GM12864 (cell line): Measurements from ENCODE around the gene CAMK4.
"Not testable (repeated sequence)": the region's sequence is repeated elsewhere in the genome, so short reads cannot be mapped to it uniquely, and the experiment has no call there.

Experiments used
- DNase-seq: peaks from one replicate; pipeline ENCODE4 v3.0.0-alpha.2; 2011; ENCODE audit warnings: low read depth
- H3K4me3 ChIP-seq: 2 replicates; pipeline ENCODE4 v1.5.1; 2011; ENCODE audit warnings: mild to moderate bottlenecking, low read depth, low read length, control low read depth
- TF ChIP-seq, protein P1 (sequence below): IDR thresholded peaks from 2 replicates; pipeline ENCODE4 v1.5.1; 2011; ENCODE audit warnings: low read depth, mild to moderate bottlenecking, moderate library complexity, low read length, control low read depth, inconsistent platforms; ENCODE audit errors: missing control alignments

Gene CAMK4

DNA sequence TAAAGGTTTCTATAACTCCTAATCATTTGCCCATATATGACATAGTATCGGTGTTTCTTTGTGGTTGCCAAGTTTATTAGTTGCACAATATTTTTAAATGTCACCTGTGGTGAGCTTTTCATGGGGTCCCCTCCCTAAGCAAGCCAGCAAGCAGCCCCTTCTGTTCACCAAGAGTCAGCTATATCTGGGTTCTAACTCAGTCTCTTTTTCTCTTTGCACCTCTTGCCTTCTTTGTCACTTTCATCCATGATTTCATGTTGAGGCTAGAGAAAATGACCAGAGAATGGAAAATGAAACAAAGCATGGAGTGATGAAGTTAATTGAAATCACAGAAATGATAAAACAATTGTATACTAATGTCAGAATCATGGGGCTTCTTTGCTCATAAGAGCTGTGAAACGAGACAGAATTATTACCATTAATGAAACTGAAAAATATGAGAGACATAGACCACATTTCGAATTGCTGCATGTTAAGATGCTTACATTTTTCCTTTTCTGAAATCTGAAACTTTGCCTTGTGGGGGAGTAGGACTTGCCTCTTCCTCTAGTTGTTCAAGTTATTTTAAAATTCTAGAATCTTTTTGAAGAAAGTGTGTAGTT is 75.7 kb downstream of the CAMK4 start:
- no peak for DNase-seq
- TF ChIP-seq, protein P1, sequence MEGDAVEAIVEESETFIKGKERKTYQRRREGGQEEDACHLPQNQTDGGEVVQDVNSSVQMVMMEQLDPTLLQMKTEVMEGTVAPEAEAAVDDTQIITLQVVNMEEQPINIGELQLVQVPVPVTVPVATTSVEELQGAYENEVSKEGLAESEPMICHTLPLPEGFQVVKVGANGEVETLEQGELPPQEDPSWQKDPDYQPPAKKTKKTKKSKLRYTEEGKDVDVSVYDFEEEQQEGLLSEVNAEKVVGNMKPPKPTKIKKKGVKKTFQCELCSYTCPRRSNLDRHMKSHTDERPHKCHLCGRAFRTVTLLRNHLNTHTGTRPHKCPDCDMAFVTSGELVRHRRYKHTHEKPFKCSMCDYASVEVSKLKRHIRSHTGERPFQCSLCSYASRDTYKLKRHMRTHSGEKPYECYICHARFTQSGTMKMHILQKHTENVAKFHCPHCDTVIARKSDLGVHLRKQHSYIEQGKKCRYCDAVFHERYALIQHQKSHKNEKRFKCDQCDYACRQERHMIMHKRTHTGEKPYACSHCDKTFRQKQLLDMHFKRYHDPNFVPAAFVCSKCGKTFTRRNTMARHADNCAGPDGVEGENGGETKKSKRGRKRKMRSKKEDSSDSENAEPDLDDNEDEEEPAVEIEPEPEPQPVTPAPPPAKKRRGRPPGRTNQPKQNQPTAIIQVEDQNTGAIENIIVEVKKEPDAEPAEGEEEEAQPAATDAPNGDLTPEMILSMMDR = no peak
- no peak overlapping the region for H3K4me3 ChIP-seq

GRCh38 chr5:111301264-111301663 is 77.1 kb downstream of the CAMK4 start:
- H3K4me3 ChIP-seq = no peak overlapping the region
- no peak for DNase-seq
- TF ChIP-seq, protein P1 = no peak

GRCh38 chr5:111302043-111302442 is 77.9 kb downstream of the CAMK4 start:
- not testable (repeated sequence) for DNase-seq, H3K4me3 ChIP-seq

DNA sequence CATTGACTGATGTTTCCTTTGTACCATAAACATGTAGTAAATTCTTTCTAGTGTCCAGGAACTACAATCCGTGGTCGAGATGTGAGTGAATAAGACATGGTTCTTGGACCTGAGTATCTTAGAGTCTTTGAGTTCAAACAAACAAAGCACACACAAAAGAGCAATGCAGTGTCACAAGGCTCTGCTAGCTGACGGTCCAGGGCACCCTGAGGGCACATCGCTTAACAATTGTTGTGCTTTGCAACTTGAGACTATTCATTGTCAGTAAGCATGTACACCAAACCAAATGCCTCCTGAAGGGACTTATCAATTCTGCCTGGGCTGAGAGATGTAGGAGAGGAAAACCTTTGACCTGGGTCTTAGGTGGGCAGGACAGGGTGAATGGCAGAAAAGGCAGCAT is 84.8 kb downstream of the CAMK4 start:
- TF ChIP-seq, protein P1 = no peak
- no peak for DNase-seq

DNA sequence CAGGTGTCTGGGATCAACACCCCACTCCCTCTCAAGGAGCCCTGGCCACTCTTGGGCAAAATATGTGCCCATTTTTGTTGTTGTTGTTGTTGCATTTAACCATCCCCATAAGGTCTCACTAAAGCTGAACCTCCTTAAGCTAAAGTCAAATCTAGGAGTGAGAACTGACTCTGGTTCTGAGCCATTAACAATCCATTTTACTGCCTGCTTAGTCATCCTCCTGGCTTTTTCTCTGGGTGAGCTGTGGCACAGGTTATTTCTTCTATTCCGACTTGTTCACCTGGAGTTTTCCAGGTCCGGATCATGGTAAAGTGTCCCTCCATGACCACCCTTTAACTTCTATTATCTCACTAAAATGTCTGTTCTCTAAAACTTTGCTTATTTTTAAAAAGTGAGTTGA is 85.2 kb downstream of the CAMK4 start:
- TF ChIP-seq, protein P1 = no peak
- H3K4me3 ChIP-seq = no peak overlapping the region
- no peak for DNase-seq

More for the DNA sequence above, 84.8 kb downstream of the CAMK4 start:
- H3K4me3 ChIP-seq = no peak overlapping the region

DNA sequence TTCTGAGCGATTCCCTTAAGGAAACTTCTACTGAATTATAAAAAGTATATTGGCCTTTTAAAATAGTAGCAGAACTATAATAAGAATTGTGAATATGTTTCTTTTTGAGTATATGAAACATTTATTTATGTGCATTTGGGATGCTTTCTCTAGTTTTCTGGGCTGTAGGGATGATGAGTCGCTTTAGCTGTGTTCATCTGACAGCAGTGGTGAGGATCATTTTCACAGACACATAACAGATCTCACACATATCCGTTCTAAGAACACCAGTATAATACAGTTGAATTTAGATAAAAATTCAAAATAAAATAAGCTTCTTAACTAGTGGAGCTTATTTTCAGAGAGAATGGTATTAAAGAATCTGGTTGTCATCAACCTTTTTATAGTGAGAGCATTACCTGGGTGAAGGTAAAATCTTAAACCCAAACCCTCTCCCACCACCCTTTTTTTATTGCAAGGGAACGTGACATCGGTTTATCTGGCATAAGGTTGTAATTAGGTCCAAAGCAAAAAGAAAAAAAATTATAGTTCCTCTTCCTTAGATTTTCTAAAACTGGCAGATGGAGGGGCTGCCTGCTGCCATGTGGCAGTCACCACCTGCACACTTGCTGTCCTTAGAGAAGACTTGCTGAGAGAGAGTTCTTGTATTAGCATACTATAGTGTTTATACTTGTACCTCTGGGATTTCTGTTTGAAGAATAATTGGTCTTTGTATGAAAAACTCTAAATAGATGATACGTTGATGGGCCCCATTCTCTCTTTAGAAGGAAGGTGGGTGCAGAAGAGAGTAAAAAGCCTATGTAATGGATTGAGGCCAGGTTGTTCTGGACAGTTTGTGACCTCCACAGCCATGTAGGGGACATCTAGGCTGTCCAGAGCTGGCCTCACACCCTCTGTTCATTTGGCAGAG is 86.8 kb downstream of the CAMK4 start:
- no peak for DNase-seq
- TF ChIP-seq, protein P1 = no peak
- H3K4me3 ChIP-seq = no peak overlapping the region

GRCh38 chr5:111311666-111312065 is 87.5 kb downstream of the CAMK4 start:
- H3K4me3 ChIP-seq = no peak overlapping the region
- TF ChIP-seq, protein P1 = no peak
- DNase-seq = no peak
